Measurements from ENCODE around the gene LSM8. TPM values are rescaled to one million over a fixed set of nuclear protein-coding genes. Genes with fewer than 3 reads are reported as not detected.

Gene LSM8
- 38.2 to 53.8 TPM (median 42.4 TPM) in 5 replicates for total RNA-seq (2022; extraction: Qiagen RNA extraction)

DNA sequence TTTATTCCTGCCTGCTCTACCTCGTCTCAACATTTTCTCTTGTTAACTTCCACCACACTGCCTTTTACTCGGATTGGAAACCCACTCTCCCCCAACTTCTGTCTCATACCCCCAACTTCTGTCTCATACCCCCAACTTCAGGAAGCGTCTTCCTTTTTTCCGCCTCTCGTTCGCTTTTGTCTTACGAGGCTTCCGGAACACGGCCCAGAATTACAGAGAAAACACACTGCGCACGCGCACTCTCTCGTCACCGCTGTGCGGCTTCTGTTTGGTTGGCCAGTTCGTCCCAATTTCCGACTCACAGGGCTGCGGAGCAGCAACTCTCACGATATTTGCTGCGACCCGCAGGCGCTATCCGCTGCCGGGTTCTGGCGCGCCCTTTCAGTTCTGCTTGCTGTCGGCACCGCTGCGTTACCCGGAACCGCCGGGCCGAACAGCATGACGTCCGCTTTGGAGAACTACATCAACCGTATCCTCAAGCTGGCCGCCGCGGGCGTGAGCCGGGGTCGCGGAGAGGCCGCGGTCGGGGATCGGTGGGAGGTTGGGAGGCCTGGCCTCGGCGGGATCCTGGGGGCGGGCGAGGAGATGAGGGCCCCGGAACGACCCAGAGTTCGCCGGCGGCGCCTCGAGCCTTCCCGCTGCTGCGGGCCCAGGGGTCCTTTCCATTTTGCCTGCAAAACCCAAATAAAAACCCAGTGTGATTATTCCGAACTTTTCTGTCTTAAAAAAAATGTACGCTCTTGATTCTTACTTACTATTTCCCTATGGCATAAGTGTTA, at the start of gene LSM8:
TSS of gene LSM8 (plus strand) at position 379 of the 779 bp plus-strand sequence. CDS start at position 439, 60 bp downstream.

GRCh38 chr7:118224521-118224920, 40.6 kb downstream of the LSM8 start, which contains the start of gene ANKRD7:
TSS of gene ANKRD7 (plus strand) at chr7:118224704. CDS start at chr7:118224831, 127 bp downstream.

Other genes starting within 250 kb of the LSM8 start
- gene ANKRD7, start 40.5 kb downstream of the LSM8 start, total RNA-seq (2022; extraction: Qiagen RNA extraction): 0.13 to 0.40 TPM (median 0.37 TPM) in 4 of 5 replicates, not detected in the other